Measurements from ENCODE around the gene CREB3.
A peak's percentile ranks its signal among the peaks of the same experiment; 100 is the strongest.

Gene CREB3

GRCh38 chr9:35749515-35750255 lies 17.2 kb downstream of the CREB3 start:
- TF ChIP-seq CTCF (IDR thresholded peaks at IDR 0.05; ENCODE audit: extremely low read depth, missing control alignments), result no peak
- DNase-seq (ENCODE audit: low spot score), result peak; percentile 64

GRCh38 chr9:35750256-35750531 lies 17.7 kb downstream of the CREB3 start:
- TF ChIP-seq CTCF (IDR thresholded peaks at IDR 0.05; ENCODE audit: extremely low read depth, missing control alignments), result no peak
- no peak for DNase-seq (ENCODE audit: low spot score)

- no peak for DNase-seq (ENCODE audit: low spot score)
Measured at GRCh38 chr9:35753466-35753865, 21.0 kb downstream of the CREB3 start.

GRCh38 chr9:35754264-35754663 lies 21.8 kb downstream of the CREB3 start, which contains the start of gene MSMP:
MSMP (minus strand) TSS chr9:35754276; CDS start chr9:35754129, 147 bp downstream.
- no peak for DNase-seq (ENCODE audit: low spot score)
- TF ChIP-seq CTCF (IDR thresholded peaks at IDR 0.05; ENCODE audit: extremely low read depth, missing control alignments), result no peak

More at GRCh38 chr9:35753466-35753865, 21.0 kb downstream of the CREB3 start:
- no peak for TF ChIP-seq CTCF (IDR thresholded peaks at IDR 0.05; ENCODE audit: extremely low read depth, missing control alignments)

GRCh38 chr9:35755071-35755470 lies 22.6 kb downstream of the CREB3 start:
- TF ChIP-seq CTCF (IDR thresholded peaks at IDR 0.05; ENCODE audit: extremely low read depth, missing control alignments), result no peak
- DNase-seq (ENCODE audit: low spot score), result no peak

GRCh38 chr9:35756275-35757225 lies 24.1 kb downstream of the CREB3 start:
- peak; percentile 82 for DNase-seq (ENCODE audit: low spot score)
- TF ChIP-seq CTCF (IDR thresholded peaks at IDR 0.05; ENCODE audit: extremely low read depth, missing control alignments), result peak; percentile 61

Measured in GM20000 (cell line).